Body of pancreas (tissue), 4 donors: Measurements from ENCODE around the gene TENM4.

ENCODE experiments used
- POLR2A ChIP-seq, 3 donors: fragments of 450-650 bp; IDR thresholded peaks; one replicate each; pipeline ENCODE4 v1.6.1; 2016; ENCODE audit warnings: antibody characterized with exemption in 3 of 3, mild to moderate bottlenecking in 2 of 3
- TF ChIP-seq, protein P1 (sequence below), 7 experiments: fragments of 450-650 bp in 4 of 7; fragments of 200-600 bp in 3 of 7; sonication (generic) in 3 of 7; IDR thresholded peaks; one replicate each; pipeline ENCODE4 v1.5.1; 2016 to 2019; ENCODE audit warnings: antibody characterized with exemption in 7 of 7

DNA sequence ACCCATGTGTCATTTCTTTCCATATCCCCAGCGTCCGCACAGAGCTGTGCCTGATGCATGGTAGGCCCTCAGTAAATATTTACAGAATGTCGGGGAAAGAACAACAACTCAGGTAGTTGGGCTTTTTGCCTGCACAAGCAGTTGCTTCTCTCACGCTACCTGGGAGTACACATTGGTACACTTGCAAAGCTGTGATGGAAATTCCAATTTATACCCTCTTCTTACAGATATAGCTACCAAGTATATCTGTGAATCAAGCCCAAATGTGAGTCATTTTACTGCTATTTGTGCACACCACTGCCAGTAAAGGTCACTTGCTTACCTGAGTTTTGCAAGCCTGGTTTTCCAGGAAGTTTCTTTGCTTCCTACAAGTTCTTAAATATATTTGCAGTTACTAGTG, 533.2 kb downstream of the TENM4 start:
- TF ChIP-seq, protein P1, sequence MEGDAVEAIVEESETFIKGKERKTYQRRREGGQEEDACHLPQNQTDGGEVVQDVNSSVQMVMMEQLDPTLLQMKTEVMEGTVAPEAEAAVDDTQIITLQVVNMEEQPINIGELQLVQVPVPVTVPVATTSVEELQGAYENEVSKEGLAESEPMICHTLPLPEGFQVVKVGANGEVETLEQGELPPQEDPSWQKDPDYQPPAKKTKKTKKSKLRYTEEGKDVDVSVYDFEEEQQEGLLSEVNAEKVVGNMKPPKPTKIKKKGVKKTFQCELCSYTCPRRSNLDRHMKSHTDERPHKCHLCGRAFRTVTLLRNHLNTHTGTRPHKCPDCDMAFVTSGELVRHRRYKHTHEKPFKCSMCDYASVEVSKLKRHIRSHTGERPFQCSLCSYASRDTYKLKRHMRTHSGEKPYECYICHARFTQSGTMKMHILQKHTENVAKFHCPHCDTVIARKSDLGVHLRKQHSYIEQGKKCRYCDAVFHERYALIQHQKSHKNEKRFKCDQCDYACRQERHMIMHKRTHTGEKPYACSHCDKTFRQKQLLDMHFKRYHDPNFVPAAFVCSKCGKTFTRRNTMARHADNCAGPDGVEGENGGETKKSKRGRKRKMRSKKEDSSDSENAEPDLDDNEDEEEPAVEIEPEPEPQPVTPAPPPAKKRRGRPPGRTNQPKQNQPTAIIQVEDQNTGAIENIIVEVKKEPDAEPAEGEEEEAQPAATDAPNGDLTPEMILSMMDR (IDR thresholded peaks at IDR 0.05), result no peak
- TF ChIP-seq POLR2A (IDR thresholded peaks at IDR 0.05), result no peak
